Adrenal gland (tissue), 12 donors: ENCODE data around the gene CST6. TPM values are rescaled to one million over a fixed set of nuclear protein-coding genes. Genes with fewer than 3 reads are reported as not detected.

Experiments
- DNase-seq, 7 donors: peaks; one replicate each; pipeline ENCODE4 v3.0.0-alpha.2; 2019 to 2020
- H3K27ac ChIP-seq, 5 donors: fragments of 200-600 bp; sonication (generic) in 4 of 5; 1 replicate in 3 of 5; 2 replicates in 2 of 5; pipeline versions ENCODE4 v1.5.1 to v1.8.0; 2016 to 2020; ENCODE audit warnings: mild to moderate bottlenecking in 1 of 5
- H3K27me3 ChIP-seq: fragments of 200-600 bp; 2 replicates; pipeline ENCODE4 v1.8.0; 2021
- H3K36me3 ChIP-seq, 2 donors: fragments of 200-600 bp; replicated peaks in 1 of 2; 1 replicate in 1 of 2; 2 replicates in 1 of 2; pipeline versions ENCODE4 v1.5.1 to v1.8.0; 2018 to 2022
- H3K4me1 ChIP-seq, 2 donors: fragments of 200-600 bp; replicated peaks in 1 of 2; 1 replicate in 1 of 2; 2 replicates in 1 of 2; pipeline versions ENCODE4 v1.5.1 to v1.8.0; 2018 to 2021
- H3K4me3 ChIP-seq, 4 donors: fragments of 200-600 bp; sonication (generic) in 3 of 4; one replicate each; pipeline ENCODE4 v1.5.1; 2016 to 2018
- H3K9me3 ChIP-seq, 3 donors: fragments of 200-600 bp; sonication (generic) in 1 of 3; replicated peaks in 1 of 3; 1 replicate in 2 of 3; 2 replicates in 1 of 3; pipeline versions ENCODE4 v1.5.1 to v1.8.0; 2016 to 2021
- CTCF ChIP-seq, 6 experiments: fragments of 450-650 bp in 4 of 6; fragments of 200-600 bp in 2 of 6; sonication (generic) in 1 of 6; IDR thresholded peaks; 1 replicate in 5 of 6; 2 replicates in 1 of 6; pipeline versions ENCODE4 v1.5.1 to v1.8.0; 2016 to 2021; ENCODE audit warnings: antibody characterized with exemption in 6 of 6, mild to moderate bottlenecking in 2 of 6, moderate library complexity in 1 of 6
- POLR2A ChIP-seq, 2 donors: fragments of 450-650 bp; IDR thresholded peaks; one replicate each; pipeline ENCODE4 v1.6.1; 2017; ENCODE audit warnings: antibody characterized with exemption in 2 of 2, mild to moderate bottlenecking in 2 of 2, moderate library complexity in 1 of 2
- WGBS, 4 donors: extraction: QIAGEN DNeasy Blood & Tissue Kit in 2 of 4; methylation state at CpG; one replicate each; pipeline versions ENCODE4 v1.1.5 to v1.1.7; 2013 to 2017; 5-methylcytosine and 5-hydroxymethylcytosine counted together
- intact Hi-C, 2 donors: fragments of 100-400 bp; cut with DNase I; formaldehyde crosslinking; loops; one replicate each; pipeline versions ENCODE4 v1.14.1 to v1.15.0; 2022 to 2023
- polyA plus RNA-seq, 3 donors: library from polyadenylated mRNA; stranded (reverse); fragments of 200-250 nt in 2 of 3; fragments of 350-450 nt in 1 of 3; fragmentation: Illumina TruSeq in 1 of 3; extraction: RNeasy Lipid Tissue Mini Kit (QIAGEN cat#74804) in 1 of 3; gene quantifications; one replicate each; pipeline ENCODE4 v1.2.3, GENCODE V29; 2013 to 2014
- total RNA-seq, 9 donors: library from RNA; depleted of rRNA in 4 of 9; stranded (reverse); fragments of >200 nt in 4 of 9; fragments of 120-200 nt in 1 of 9; fragmentation: NEBNext Ultra II Directional in 1 of 9; extraction: Animal tissue kit (Norgen Biotek cat#: 25700) in 1 of 9; gene quantifications; one replicate each; pipeline versions ENCODE4 v1.1.0 to v1.2.4, GENCODE V29; 2013 to 2023
- donor health status: healthy with polysubstance abuse.
- donor health status: Bipolar disorder and iron deficiency.
- donor health status: DM: yes; HTN: yes; CAD: no.
- donor health status: DM: no; HTN: no; CAD: no.
- donor health status: DM: no; HTN: no; CAD: no.
- donor health status: DM: yes; HTN: yes; CAD: no.

The CST6 gene
- total and polyA plus RNA-seq, 12 donors: 0.24 to 0.55 TPM; not detected in 10

GRCh38 chr11:65988791-65989592, 22.8 kb upstream of the CST6 start:
- Histone ChIP-seq H3K27me3 (no peaks in the 10 kb centered on the region), H3K4me3 (no peak overlapping the region), H3K9me3 (no peaks in the 10 kb centered on the region), H3K27ac (no peak overlapping the region), H3K36me3 (no peaks in the 10 kb centered on the region), H3K4me1 (no peaks in the 10 kb centered on the region)
- peak; percentile 88 to 98 (median 93) for DNase-seq
- intact Hi-C loops: loop anchor here in 1 of 2 donors (2.0 to 10.0 kb wide), 2 partner anchors 104 to 264 kb away; partner anchors contain the start of gene RNASEH2C
- WGBS, 4 donors: 12 to 19% (median 17%) methylated on average over 8 to 10 of the region's 10 CpGs
- TF ChIP-seq POLR2A (IDR thresholded peaks at IDR 0.05): no peak
- peak; percentile 90 to 100 (median 99) for TF ChIP-seq CTCF (IDR thresholded peaks at IDR 0.05)

GRCh38 chr11:65992056-65992455, 19.8 kb upstream of the CST6 start:
- no peak for DNase-seq
- peaks cover 0 to 3% of the 10 kb centered on the region in 2 donors for H3K36me3 ChIP-seq
- H3K9me3 ChIP-seq: no peaks in the 10 kb centered on the region
- H3K4me3 ChIP-seq: no peak overlapping the region
- no peaks in the 10 kb centered on the region for H3K4me1 ChIP-seq
- WGBS, 4 donors: 80 to 88% (median 83%) methylated on average over 5 of the region's 5 CpGs
- no peak for TF ChIP-seq CTCF (IDR thresholded peaks at IDR 0.05)
- no peak for TF ChIP-seq POLR2A (IDR thresholded peaks at IDR 0.05)
- no peaks in the 10 kb centered on the region for H3K27me3 ChIP-seq
- no peak overlapping the region for H3K27ac ChIP-seq
- intact Hi-C loops: no loop called here

GRCh38 chr11:65997286-65997685, 14.5 kb upstream of the CST6 start:
- peaks cover 0 to 35% of the 10 kb centered on the region in 2 donors for H3K36me3 ChIP-seq
- peaks cover 0 to 13% of the 10 kb centered on the region in 2 donors for H3K4me1 ChIP-seq
- TF ChIP-seq POLR2A (IDR thresholded peaks at IDR 0.05) (no peak), CTCF (IDR thresholded peaks at IDR 0.05) (no peak)
- no peak for DNase-seq
- intact Hi-C loops: no loop called here
- H3K27me3 ChIP-seq: no peaks in the 10 kb centered on the region
- no peaks in the 10 kb centered on the region for H3K9me3 ChIP-seq
- no peak overlapping the region for H3K4me3 ChIP-seq
- 71 to 92% (median 86%) methylated on average over 2 of the region's 2 CpGs for WGBS, 4 donors
- H3K27ac ChIP-seq: no peak overlapping the region

- peak; percentile 89 to 96 (median 94) for DNase-seq
- H3K27me3 ChIP-seq: no peaks in the 10 kb centered on the region
- WGBS, 4 donors: 0 to 1% (median 0%) methylated on average over 40 to 55 of the region's 55 CpGs
- peak in 1 of 6 experiments; percentile 10 for TF ChIP-seq CTCF (IDR thresholded peaks at IDR 0.05)
- peak; percentile 57 to 69 for TF ChIP-seq POLR2A (IDR thresholded peaks at IDR 0.05)
- intact Hi-C loops: no loop called here
- H3K9me3 ChIP-seq: no peaks in the 10 kb centered on the region
- H3K4me3 ChIP-seq: peak within 1 kb of the TSS; percentile 56 to 98 (median 94)
- H3K36me3 ChIP-seq: peaks cover 0 to 46% of the 10 kb centered on the region in 2 donors
- peak within 1 kb of the TSS; percentile 91 to 96 (median 94) for H3K27ac ChIP-seq
- peaks cover 5 to 28% of the 10 kb centered on the region in 2 donors for H3K4me1 ChIP-seq
These were observed 9.7 kb upstream of the CST6 start, which contains the start of the genes BANF1 and EIF1AD for GRCh38 chr11:66001942-66002647. TSS of gene BANF1 (plus strand) at chr11:66002503. CDS start at chr11:66003251, 748 bp downstream. TSS of gene EIF1AD (minus strand) at chr11:66002157. CDS start at chr11:66000389, 1,768 bp downstream.
